ENCODE results near the gene ABCA4.
A peak's percentile ranks its signal among the peaks of the same experiment; 100 is the strongest.

The ABCA4 gene

GRCh38 chr1:94079080-94079940, 41.6 kb downstream of the ABCA4 start:
- DNase-seq, result no peak

- DNase-seq, result no peak
Measured at GRCh38 chr1:94072840-94073522, 48.0 kb downstream of the ABCA4 start.

GRCh38 chr1:94071976-94072375, 49.0 kb downstream of the ABCA4 start:
- DNase-seq, result no peak

GRCh38 chr1:94071391-94071790, 49.6 kb downstream of the ABCA4 start:
- DNase-seq, result no peak

- no peak for DNase-seq
Measured at GRCh38 chr1:94070865-94071264, 50.1 kb downstream of the ABCA4 start.

GRCh38 chr1:94069919-94070285, 51.0 kb downstream of the ABCA4 start:
- DNase-seq, result no peak

GRCh38 chr1:94068999-94069918, 51.7 kb downstream of the ABCA4 start:
- DNase-seq, result no peak

- DNase-seq, result no peak
Measured at GRCh38 chr1:94068096-94068998, 52.6 kb downstream of the ABCA4 start.

- no peak for DNase-seq
Measured at GRCh38 chr1:94067196-94067595, 53.8 kb downstream of the ABCA4 start.

GRCh38 chr1:94063379-94063778, 57.6 kb downstream of the ABCA4 start:
- DNase-seq, result peak; percentile 7

- peak; percentile 55 for DNase-seq
Measured at GRCh38 chr1:94061513-94062443, 59.2 kb downstream of the ABCA4 start.

GRCh38 chr1:94060720-94061119, 60.2 kb downstream of the ABCA4 start:
- DNase-seq, result no peak

GRCh38 chr1:94058766-94059165, 62.2 kb downstream of the ABCA4 start:
- no peak for DNase-seq

GRCh38 chr1:94056996-94057395, 64.0 kb downstream of the ABCA4 start:
- DNase-seq, result no peak

GRCh38 chr1:94056171-94056570, 64.8 kb downstream of the ABCA4 start:
- no peak for DNase-seq

- DNase-seq, result no peak
Measured at GRCh38 chr1:94055459-94056122, 65.4 kb downstream of the ABCA4 start.

GRCh38 chr1:94050675-94051074, 70.3 kb downstream of the ABCA4 start:
- no peak for DNase-seq

- no peak for DNase-seq
Measured at GRCh38 chr1:94050254-94050653, 70.7 kb downstream of the ABCA4 start.

GRCh38 chr1:94049791-94050190, 71.2 kb downstream of the ABCA4 start:
- DNase-seq, result no peak

GRCh38 chr1:94048413-94049164, 72.4 kb downstream of the ABCA4 start:
- DNase-seq, result no peak
